Mesenteric fat pad (tissue), 1 donor: ENCODE data around the gene ORMDL2. TPM values are rescaled to one million over a fixed set of nuclear protein-coding genes. Genes with fewer than 3 reads are reported as not detected.
A peak's percentile ranks its signal among the peaks of the same experiment; 100 is the strongest.

Source experiments
- DNase-seq: peaks from one replicate; pipeline ENCODE4 v3.0.0-alpha.2; 2020; ENCODE audit warnings: low spot score
- long read RNA-seq: library from polyadenylated mRNA; unstranded; transcript quantifications from one replicate; pipeline ENCODE4 v2.0.0, GENCODE V29; 2020
- total RNA-seq: library from RNA; stranded (reverse); fragmentation: NEBNext Ultra II Directional; extraction: Animal tissue kit (Norgen Biotek cat#: 25700); gene quantifications from one replicate; pipeline ENCODE4 v1.2.1, GENCODE V29; 2021
- donor health status: DM: yes; HTN: yes; CAD: no.

The ORMDL2 gene, protein sequence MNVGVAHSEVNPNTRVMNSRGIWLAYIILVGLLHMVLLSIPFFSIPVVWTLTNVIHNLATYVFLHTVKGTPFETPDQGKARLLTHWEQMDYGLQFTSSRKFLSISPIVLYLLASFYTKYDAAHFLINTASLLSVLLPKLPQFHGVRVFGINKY
- 49.7 TPM for total RNA-seq
- long read RNA-seq, transcript ORMDL2-201 (4 exons, 2,141 nt) = major isoform, 14 of 15 reads
- long read RNA-seq, partial matches to known transcripts = 0 of 15 reads
- long read RNA-seq, other reads (novel, unspliced or antisense) = 0 of 15 reads

DNA sequence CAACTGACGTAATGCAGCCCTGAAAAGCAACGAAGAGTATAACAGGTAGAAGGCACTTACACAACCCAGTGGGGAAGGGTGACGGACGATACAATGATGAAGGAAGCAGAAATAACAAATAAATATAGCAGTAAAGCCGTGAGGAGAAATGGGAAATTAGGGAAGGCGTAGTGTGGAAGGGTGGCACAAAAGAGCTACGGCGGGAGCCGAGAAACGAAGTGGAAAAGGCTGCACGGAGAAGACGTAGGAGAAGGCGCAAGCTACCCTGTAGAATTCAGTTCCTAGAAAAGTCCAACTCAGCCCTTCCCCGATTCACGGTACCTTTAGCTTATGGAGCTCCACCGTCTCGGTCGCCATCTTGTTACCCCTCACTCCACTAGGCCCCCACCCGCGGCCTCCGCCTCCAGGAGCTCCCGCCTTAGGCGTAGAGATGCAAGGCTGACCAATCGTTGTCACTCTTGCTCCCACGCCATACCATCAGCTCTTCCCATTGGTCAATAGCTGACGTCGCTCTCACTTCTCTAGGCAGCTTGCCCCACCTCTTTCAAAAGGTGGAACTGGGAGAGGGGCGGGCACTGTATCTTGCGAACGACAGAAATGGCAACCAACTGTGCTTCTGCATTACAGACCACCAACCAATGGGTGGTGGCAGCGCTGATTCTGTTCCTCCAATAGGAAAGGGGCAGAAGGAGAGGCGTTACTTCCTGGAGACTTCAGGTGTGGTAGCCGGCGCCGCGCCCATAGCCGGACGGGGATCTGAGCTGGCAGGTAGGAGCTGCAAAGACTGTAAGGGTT lies at the start of gene ORMDL2, which contains the start of gene SARNP:
Gene ORMDL2 (plus strand): TSS at position 697 of the 795 bp plus-strand sequence. CDS start 959 bp downstream, outside the sequence.
Gene SARNP (minus strand): TSS at position 380 of the 795 bp plus-strand sequence. CDS start 23 bp downstream, at position 357.
- DNase-seq = peak; percentile 95

DNA sequence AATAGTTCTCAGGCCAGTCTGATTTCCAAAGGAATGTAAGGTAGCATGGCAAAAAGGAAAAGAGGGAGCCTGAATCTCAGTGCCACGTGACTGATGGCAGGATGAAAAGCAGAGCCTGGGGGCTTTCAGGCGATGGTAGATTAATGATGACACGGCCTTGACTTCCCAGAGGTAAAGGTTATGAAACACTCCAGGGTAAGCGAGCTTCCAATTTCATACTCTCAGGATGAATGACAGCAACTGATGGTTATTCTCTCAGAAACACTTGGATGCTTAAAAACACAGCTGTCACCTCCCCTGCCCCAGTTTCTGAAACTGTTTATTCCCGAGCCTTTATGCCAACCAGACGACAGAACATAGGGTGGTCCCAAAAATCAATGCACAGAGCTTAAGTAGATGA lies 46.1 kb upstream of the ORMDL2 start:
- no peak for DNase-seq

DNA sequence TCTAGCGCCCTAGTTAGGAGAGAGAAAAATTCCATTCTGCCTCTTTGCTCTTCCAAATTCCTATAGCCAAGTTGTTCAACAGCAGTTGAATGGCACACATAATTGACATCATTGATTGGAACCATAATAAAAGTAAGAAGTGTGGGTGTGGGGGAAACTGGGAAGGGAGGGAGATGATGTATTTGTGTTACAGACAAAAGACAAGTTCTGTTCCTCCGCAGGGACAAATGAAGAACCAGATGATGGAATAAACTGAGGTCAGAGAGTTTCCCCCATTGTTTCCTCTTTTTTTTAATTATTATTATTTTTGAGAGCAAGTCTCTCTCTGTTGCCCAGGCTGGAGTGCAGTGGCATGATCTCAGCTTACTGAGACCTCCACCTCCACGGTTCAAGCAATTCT lies 40.0 kb upstream of the ORMDL2 start:
- DNase-seq = no peak

DNA sequence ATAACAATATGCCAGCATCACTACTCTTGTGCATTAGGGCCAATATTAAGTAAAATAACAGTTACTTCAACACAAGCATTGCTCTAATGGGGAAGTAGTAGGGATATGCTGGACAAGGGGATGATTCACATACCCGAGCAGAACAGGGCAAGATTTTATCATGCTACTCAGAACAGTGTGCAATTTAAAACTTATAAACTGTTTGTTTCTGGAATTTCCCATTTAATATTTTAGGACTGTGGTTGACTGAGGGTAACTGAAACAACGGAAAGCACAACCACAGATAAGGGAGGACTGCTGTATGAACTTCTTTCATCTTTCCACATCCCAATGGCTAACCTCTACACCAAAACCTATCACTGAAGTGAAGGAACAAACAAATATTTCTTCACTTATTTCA lies 37.2 kb upstream of the ORMDL2 start:
- no peak for DNase-seq

DNA sequence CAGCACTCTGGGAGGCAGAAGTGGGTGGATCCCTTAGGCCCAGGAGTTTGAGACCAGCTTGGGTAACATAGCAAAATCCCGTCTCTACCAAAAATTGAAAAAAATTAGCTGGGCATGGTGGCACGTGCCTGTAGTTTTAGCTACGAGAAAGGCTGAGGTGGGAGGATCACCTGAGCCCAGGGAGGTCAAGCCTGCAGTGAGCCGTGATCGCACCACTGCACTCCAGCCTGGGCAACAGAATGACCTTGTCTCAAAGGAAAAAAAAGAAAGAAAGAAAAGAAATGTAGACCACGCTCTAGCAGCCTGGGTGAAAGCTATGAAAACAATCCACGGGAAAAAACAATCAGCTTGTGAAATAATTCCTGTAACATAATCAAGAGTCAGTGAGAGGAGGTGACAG lies 29.3 kb upstream of the ORMDL2 start:
- no peak for DNase-seq

DNA sequence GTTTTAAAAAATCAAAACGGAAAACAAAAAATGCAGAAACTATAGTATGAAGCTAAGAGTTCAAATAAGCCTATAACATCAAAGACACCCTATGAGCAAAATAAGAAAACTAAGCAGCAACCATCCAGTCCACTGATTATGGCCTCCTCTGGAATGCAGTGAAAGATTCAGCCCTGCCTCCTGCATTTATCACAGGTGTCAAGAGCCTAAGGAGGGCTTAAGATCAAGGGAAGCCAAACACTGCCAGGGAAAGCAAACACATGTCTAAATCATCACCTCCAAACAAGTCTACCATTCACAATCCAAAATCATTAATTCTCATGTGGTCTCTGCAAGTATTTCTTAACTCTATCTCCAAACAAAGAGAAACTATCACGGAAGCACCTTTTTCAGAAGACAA lies 28.7 kb upstream of the ORMDL2 start:
- DNase-seq = no peak

DNA sequence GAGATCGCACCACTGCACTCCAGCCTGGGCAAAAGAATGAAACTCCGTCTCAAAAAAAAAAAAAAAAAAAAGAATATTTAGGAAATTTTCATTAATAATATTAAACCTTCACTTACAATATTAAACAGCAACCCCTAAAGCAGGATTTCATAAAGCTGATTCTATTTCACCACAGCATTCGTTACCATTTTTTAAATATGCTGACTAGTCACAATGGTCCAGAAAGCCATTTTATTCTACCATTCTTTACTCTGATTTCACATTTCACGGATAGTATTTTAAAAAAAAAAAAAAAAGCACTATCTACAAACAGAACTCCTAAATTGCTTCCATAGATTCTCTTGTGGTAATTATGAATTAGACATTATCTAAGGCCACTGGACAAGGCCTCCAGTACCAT lies 27.9 kb upstream of the ORMDL2 start:
- no peak for DNase-seq

DNA sequence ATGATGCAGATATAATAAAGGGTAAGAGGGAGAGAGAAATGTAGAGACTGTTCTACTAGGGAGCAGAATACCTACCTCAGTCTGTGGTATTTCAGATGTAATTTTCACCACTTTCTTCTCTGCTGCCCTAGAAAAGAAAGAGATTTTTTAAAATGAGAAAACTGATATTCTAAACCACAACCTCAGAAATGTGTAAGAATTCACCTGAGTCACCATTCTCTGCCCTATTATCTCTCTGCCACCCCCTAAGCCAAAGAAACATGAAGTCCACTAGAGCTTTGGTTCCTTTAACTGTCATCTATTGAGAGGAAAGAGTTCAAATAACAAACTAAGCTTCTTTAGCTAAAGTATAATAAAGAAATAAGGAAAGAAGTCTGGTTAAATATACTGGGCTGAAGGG lies 21.9 kb upstream of the ORMDL2 start:
- DNase-seq = no peak

DNA sequence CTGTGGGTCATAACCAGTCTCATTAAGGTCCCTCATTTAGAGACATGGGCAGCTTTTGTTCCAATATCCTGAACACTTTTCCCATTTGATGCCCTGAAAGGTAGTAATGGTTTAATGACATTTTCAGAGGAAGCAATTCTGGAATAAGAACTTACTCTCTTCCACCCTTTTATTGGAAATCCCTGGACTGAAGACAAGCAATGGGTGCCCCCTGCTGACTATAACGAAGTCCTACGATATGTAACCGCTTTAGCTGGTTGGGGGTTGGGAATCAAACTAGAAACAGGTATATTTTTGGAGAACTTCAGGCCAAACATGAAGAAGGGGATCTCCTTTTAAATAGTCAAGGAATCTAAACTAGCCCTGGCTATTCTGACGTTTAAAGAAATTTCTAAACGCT lies 20.8 kb upstream of the ORMDL2 start:
- DNase-seq = no peak

DNA sequence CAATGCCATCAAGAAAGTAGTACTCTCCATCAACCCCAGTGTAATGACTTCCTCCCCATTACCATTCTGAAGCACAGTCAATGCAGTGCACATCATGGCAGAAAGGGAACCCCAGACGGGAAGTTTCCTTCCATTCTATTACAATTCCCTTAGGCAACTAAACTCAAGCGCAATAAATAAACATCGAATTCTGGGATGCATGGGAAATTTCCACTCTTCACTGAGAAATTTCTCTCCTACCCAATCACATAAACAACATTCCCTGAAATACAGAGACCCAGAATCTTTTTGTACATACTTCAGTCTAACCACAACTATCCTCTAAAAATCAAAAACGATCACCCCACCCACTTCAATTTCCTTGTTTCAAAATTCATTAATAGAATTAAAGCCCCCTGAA lies 20.3 kb upstream of the ORMDL2 start:
- DNase-seq = no peak

DNA sequence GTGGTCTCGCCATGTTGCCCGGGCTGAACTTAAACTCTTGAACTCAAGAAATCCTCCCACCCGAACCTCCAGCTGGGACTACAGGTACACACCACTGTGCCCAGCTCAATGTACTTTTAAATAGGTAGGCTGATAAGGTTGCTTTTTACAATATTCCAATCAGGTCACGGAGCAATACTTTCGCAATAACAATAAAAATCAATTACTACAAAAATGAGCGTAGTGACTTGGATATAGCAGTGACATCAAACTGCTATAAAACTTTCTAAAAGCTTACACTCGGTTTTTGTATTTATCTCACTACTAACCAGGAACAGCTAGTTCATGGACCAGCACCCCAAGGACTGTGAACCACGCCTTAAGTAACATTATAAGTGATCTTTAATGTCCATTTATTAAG lies 10.9 kb upstream of the ORMDL2 start:
- no peak for DNase-seq

DNA sequence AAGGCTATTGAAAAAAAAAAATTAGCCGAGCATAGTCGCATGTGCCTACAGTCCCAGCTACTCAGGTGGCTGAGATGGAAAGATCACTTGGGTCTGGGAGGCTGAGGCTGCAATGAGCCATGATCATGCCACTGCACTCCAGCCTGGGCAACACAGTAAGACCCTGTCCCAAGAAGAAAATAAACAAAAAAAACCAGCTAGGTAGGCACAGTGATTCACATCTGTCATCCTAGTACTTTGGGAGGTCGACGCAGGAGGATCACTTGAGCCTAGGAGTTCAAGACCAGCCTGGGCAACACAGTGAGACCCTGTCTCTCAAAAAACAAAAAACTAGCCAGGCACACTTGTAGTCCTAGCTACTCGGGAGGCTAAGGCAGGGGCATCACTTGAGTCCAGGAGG lies 8.6 kb upstream of the ORMDL2 start:
- DNase-seq = no peak

DNA sequence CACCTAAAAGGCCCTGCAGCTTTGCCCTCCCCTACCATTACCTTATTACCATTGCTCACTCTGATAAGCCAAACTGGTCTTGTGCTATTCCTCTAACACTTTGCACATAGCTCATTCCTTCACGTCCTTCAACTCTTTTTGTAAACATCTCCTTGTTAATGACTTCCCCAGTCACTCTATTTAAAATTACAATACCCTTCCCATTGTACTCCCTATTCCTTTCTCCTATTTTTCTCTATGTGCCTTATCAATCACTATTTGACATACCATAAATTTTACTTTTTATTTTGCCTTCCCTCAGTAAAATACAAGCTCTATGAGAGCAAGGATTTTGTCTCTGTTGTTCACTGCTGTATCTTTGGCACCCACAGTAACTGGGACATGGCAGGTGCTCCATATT lies 5.8 kb upstream of the ORMDL2 start:
- DNase-seq = no peak

DNA sequence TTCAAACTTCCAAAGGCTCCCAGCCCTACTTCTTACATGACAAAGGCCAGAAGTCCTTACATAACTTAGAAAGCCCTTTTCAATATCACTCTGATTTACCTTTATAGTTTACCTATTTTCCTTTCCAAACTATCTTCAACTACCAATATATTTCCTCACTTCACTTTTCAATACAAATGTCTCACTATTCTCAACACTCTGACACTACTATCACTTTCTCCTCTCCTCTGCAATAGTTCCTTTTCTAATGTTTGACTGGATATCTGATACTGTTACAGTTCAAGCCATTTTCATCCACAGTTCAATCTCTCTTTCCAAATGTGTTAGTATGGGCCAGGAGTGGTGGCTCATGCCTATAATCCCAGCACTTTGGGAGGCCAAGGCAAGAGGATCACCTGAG lies 3.6 kb upstream of the ORMDL2 start:
- no peak for DNase-seq

DNA sequence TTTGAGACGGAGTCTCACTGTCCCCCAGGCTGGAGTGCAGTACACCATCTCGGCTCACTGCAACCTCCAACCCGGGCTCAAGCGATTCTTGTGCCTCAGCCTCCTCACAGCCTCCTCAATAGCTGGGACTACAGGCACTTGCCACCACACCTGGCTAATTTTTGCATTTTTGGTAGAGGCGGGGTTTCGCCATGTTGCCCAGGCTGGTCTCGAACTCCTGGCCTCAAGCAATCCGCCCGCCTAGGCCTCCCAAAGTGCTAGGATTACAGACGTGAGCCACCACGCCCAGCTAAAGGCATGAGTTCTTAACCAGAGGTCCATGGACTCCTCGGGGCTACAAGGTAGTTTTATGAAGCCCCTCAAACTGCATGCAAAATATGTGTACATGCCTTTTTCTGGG lies 2.4 kb upstream of the ORMDL2 start:
- no peak for DNase-seq

DNA sequence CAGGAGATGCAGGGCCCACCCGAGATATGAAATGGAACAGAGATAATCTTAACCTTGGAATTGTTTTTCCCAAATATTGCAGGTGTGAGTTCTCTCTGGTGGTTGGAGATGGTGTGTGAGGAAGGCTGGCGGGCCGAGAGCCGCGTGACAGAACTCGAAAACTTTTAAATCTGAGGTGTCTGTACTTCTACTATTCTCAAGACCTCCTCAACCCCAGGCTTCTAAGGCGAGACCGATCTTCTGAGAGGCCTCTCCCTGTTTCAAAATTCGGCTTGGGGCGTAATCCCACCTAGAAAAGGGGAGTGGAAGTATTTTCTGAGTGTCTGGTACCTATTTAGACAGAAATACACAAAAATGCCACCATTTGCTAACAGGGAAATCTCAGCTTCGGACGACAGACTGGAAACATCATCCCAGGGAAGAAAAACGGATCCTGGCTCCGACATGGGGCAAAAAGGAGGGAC lies 928 bp upstream of the ORMDL2 start:
- no peak for DNase-seq

DNA sequence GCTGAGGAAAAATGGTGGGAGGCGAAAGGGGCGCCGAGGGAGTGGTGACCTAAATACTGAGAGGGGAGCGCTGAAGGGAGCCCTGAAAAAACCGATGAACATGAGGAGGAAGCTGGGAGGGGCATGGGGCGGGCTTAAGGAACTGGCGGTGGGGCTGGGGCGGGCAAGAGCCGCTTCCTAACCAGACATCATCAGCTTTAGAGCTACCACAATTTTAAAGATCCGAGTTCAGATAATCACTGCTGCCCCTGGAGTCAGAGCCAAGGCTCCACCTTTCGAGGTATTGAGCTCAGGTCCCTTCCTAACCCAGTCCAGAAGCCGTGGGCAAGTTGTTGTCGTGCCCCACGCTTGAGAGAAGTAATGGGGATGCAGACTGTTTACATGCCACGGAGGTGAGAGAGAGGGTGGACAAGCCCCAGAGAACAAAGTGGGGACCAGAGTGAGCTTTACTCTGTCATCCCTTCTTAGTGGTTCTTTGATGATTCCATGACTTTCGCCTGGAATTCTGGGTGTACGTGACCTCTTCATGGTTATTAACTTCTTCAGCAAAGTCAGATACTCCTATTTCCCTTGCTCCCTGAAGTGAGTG lies 393 bp downstream of the ORMDL2 start:
- no peak for DNase-seq

DNA sequence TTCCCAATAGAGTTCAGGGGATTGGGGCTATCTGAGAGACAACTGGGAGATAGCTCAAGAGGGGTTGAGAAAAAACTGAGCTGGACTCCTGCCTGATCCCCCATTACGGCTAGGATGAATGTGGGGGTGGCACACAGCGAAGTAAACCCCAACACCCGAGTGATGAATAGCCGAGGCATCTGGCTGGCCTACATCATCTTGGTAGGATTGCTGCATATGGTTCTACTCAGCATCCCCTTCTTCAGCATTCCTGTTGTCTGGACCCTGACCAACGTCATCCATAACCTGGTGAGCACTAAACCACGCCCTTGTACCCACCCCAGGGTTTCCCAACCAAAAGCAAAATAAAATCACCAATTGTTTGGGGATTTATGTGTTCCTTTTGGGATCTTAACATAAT lies 1.0 kb downstream of the ORMDL2 start:
- DNase-seq = no peak

DNA sequence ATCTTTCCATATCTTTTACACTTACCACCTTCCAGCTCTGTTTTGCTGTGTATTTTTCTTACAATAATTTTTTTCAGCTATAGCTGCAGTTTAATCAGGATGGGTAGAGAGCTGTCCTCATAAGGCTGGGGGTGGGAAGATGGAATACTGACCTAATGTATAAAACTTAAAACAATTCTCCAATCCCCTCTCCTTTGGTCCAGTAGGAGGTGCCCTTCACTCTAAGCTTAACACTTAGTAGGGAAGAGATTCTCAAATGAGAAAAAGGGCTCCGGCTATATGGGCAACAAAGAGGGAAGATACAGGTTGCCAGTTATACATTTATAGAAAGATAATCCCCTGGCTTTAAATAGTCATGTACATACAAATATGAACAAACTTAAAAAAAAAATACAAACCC lies 2.8 kb downstream of the ORMDL2 start:
- DNase-seq = no peak

DNA sequence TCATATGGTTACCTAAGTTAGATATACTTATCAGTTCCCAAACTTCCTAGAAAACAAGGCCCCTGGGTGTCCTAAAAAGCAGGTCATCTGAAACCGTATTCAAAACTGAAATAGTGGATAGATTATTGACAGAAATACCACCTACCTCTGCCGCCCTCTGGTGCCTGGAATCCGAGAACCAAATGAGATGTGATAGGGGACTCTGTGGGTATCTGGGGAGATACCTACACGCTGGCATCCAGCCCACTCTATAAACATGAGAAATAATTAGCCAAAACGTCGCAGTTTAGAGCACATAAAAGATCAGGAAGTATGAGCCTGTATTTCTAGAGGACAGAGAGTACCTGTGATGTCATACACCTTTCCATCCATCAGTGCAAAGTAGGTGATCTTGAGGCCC lies 4.4 kb downstream of the ORMDL2 start:
- DNase-seq = no peak

DNA sequence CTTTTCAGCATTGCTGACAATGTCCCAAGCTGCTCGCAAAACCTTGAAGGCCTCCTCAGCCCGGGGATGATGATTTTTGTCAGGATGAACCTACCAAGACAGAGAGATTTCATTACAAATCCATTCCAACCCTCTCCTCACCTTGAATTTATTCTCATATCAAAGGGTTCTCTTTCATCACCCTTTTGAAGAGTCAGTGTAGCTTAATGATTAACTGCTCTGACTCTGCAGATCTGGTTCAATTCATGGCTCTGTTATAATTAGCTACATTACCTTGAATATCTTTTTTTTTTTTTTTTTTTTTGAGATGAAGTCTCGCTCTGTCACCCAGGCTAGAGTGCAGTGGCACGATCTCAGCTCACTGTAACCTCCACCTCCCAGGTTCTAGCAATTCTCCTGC lies 5.6 kb downstream of the ORMDL2 start:
- no peak for DNase-seq

DNA sequence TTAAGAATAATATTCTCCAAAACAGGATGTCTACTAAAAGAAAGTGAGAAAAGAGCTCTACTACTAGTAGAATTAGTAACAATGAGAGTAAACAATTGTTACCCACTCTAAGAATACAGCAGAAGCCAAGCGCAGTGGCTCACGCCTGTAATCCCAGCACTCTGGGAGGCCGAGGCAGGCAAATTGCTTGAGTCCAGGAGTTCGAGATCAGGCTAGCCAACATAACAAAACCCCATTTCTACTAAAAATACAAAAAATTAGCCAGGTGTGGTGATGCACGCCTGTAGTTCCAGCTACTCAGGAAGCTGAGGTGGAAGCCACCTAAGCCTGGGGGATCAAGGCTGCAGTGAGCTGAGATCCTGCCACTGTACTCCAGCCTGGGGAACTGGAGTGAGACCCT lies 6.9 kb downstream of the ORMDL2 start:
- DNase-seq = no peak
